SK-N-MC (cell line): Measurements from ENCODE around the gene SCARB2.

Experiments
- FOXP2 ChIP-seq: optimal IDR thresholded peaks from 2 replicates; pipeline ENCODE3; 2011; ENCODE audit warnings: mild to moderate bottlenecking, moderate library complexity; ENCODE audit not compliant: insufficient read depth; ENCODE audit errors: extremely low read length, control extremely low read depth
- POLR2AphosphoS5 ChIP-seq: IDR thresholded peaks from 2 replicates; pipeline ENCODE4 v1.6.1; 2012; ENCODE audit warnings: mild to moderate bottlenecking, low read depth, low read length, borderline replicate concordance

DNA sequence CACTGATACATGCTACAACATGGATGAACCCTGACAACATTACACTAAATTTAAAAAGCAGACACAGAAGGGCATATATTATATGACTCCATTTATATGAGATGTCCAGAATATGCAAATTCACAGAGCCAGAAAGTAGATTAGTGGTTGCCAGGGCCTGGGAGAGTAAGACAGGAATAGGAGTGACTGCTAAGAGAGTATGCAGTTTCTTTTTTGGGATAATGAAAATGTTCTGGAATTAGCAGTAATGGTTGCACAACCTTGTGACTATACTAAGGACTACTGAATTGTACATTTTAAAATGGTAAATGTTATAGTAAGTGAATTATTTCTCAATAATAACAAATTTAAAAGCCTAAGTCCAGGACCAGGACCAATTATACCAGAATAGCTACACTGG, 35.9 kb downstream of the SCARB2 start:
- TF ChIP-seq POLR2AphosphoS5 (no peak), FOXP2 (no peak)
